GM18519 (cell line): ENCODE data around the gene RBP7.
"Not testable (repeated sequence)": the region's sequence is repeated elsewhere in the genome, so short reads cannot be mapped to it uniquely, and the experiment has no call there.

ENCODE experiments used
- ATAC-seq: cut with Tn5 transposase; IDR thresholded peaks from one replicate; pipeline ENCODE4 v1.9.1; 2021; ENCODE audit warnings: mild to moderate bottlenecking, moderate library complexity; ENCODE audit not compliant: unreplicated experiment, low FRiP score

RBP7 gene

GRCh38 chr1:9996624-9997582, at the start of gene RBP7:
Gene RBP7 (plus strand): TSS chr1:9997228. CDS start chr1:9997259, 31 bp downstream.
- ATAC-seq: no peak

GRCh38 chr1:9957726-9958125, 39.3 kb upstream of the RBP7 start:
- no peak for ATAC-seq

GRCh38 chr1:9960011-9960410, 37.0 kb upstream of the RBP7 start:
- no peak for ATAC-seq

- ATAC-seq: no peak
These were observed 36.1 kb upstream of the RBP7 start for GRCh38 chr1:9960706-9961562.

GRCh38 chr1:9984253-9984652, 12.8 kb upstream of the RBP7 start:
- ATAC-seq: no peak

- ATAC-seq: no peak
These were observed 12.0 kb upstream of the RBP7 start for GRCh38 chr1:9985001-9985400.

GRCh38 chr1:9989773-9990172, 7.3 kb upstream of the RBP7 start:
- no peak for ATAC-seq

GRCh38 chr1:9990944-9991343, 6.1 kb upstream of the RBP7 start:
- no peak for ATAC-seq

- ATAC-seq: no peak
These were observed 4.1 kb upstream of the RBP7 start for GRCh38 chr1:9992910-9993309.

GRCh38 chr1:9993561-9994075, 3.4 kb upstream of the RBP7 start:
- no peak for ATAC-seq

GRCh38 chr1:10001016-10001665, 4.1 kb downstream of the RBP7 start:
- ATAC-seq: no peak

GRCh38 chr1:10005248-10005647, 8.2 kb downstream of the RBP7 start:
- not testable (repeated sequence) for ATAC-seq

GRCh38 chr1:10007169-10007568, 10.1 kb downstream of the RBP7 start:
- no peak for ATAC-seq

- ATAC-seq: no peak
These were observed 17.0 kb downstream of the RBP7 start for GRCh38 chr1:10014016-10014415.

- no peak for ATAC-seq
These were observed 22.5 kb downstream of the RBP7 start for GRCh38 chr1:10019561-10019960.

GRCh38 chr1:10020086-10020485, 23.1 kb downstream of the RBP7 start:
- no peak for ATAC-seq

GRCh38 chr1:10020678-10021077, 23.6 kb downstream of the RBP7 start:
- ATAC-seq: not testable (repeated sequence)

GRCh38 chr1:10021992-10022391, 25.0 kb downstream of the RBP7 start:
- not testable (repeated sequence) for ATAC-seq

GRCh38 chr1:10022656-10023055, 25.6 kb downstream of the RBP7 start:
- no peak for ATAC-seq

- no peak for ATAC-seq
These were observed 28.3 kb downstream of the RBP7 start for GRCh38 chr1:10025354-10025753.

- ATAC-seq: no peak
These were observed 30.0 kb downstream of the RBP7 start for GRCh38 chr1:10027027-10027426.
